ENCODE results near the gene MED16.

Gene MED16

GRCh38 chr19:868458-869244 is 24.3 kb downstream of the MED16 start:
- no peaks in the 10 kb centered on the region for H3K9me2 ChIP-seq (replicated peaks; ENCODE audit: low read depth, low read length)
- TF ChIP-seq EZH2phosphoT487 (IDR thresholded peaks at IDR 0.05; ENCODE audit: borderline replicate concordance): no peak
- TF ChIP-seq, protein P1, sequence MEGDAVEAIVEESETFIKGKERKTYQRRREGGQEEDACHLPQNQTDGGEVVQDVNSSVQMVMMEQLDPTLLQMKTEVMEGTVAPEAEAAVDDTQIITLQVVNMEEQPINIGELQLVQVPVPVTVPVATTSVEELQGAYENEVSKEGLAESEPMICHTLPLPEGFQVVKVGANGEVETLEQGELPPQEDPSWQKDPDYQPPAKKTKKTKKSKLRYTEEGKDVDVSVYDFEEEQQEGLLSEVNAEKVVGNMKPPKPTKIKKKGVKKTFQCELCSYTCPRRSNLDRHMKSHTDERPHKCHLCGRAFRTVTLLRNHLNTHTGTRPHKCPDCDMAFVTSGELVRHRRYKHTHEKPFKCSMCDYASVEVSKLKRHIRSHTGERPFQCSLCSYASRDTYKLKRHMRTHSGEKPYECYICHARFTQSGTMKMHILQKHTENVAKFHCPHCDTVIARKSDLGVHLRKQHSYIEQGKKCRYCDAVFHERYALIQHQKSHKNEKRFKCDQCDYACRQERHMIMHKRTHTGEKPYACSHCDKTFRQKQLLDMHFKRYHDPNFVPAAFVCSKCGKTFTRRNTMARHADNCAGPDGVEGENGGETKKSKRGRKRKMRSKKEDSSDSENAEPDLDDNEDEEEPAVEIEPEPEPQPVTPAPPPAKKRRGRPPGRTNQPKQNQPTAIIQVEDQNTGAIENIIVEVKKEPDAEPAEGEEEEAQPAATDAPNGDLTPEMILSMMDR (conservative IDR thresholded peaks at IDR 0.05; ENCODE audit: low read length): no peak
- H3K4me1 ChIP-seq (ENCODE audit: insufficient read depth, low read length, poor library complexity, severe bottlenecking): no peaks in the 10 kb centered on the region
- no peaks in the 10 kb centered on the region; the same call in 1 of the 2 replicates for H3F3A ChIP-seq (ENCODE audit: low read depth)
- no peak overlapping the region for H3K4me3 ChIP-seq (ENCODE audit: low read length, poor library complexity, severe bottlenecking)
- H4K20me1 ChIP-seq (ENCODE audit: insufficient read depth, low read length, poor library complexity, severe bottlenecking): no peaks in the 10 kb centered on the region
- no peak overlapping the region for H3K9ac ChIP-seq (ENCODE audit: low read depth, low read length, poor library complexity, severe bottlenecking)
- H3K79me2 ChIP-seq (ENCODE audit: insufficient read depth, low read length): no peaks in the 10 kb centered on the region
- H3K36me3 ChIP-seq (ENCODE audit: insufficient read depth, low read length): no peaks in the 10 kb centered on the region; the same call in 1 of the 2 replicates
- H3K9me3 ChIP-seq (ENCODE audit: insufficient read depth, low read depth, low read length): no peaks in the 10 kb centered on the region
- H3K27me3 ChIP-seq (ENCODE audit: insufficient read depth, low read length, poor library complexity, severe bottlenecking): no peaks in the 10 kb centered on the region
- no peak overlapping the region for H3K4me2 ChIP-seq (ENCODE audit: low read depth, low read length, poor library complexity, severe bottlenecking)
- no peak overlapping the region for H2AFZ ChIP-seq (ENCODE audit: low read length)

GRCh38 chr19:867855-868457 is 25.0 kb downstream of the MED16 start:
- no peaks in the 10 kb centered on the region for H3K9me3 ChIP-seq (ENCODE audit: insufficient read depth, low read depth, low read length)
- no peaks in the 10 kb centered on the region for H3K4me1 ChIP-seq (ENCODE audit: insufficient read depth, low read length, poor library complexity, severe bottlenecking)
- H3K79me2 ChIP-seq (ENCODE audit: insufficient read depth, low read length): no peaks in the 10 kb centered on the region
- H3K9me2 ChIP-seq (replicated peaks; ENCODE audit: low read depth, low read length): no peaks in the 10 kb centered on the region
- H3K9ac ChIP-seq (ENCODE audit: low read depth, low read length, poor library complexity, severe bottlenecking): no peak overlapping the region
- no peaks in the 10 kb centered on the region; the same call in 1 of the 2 replicates for H3K36me3 ChIP-seq (ENCODE audit: insufficient read depth, low read length)
- H4K20me1 ChIP-seq (ENCODE audit: insufficient read depth, low read length, poor library complexity, severe bottlenecking): no peaks in the 10 kb centered on the region
- no peaks in the 10 kb centered on the region; the same call in 1 of the 2 replicates for H3F3A ChIP-seq (ENCODE audit: low read depth)
- no peak overlapping the region for H3K4me3 ChIP-seq (ENCODE audit: low read length, poor library complexity, severe bottlenecking)
- H3K4me2 ChIP-seq (ENCODE audit: low read depth, low read length, poor library complexity, severe bottlenecking): no peak overlapping the region
- no peaks in the 10 kb centered on the region for H3K27me3 ChIP-seq (ENCODE audit: insufficient read depth, low read length, poor library complexity, severe bottlenecking)
- TF ChIP-seq, protein P1 (conservative IDR thresholded peaks at IDR 0.05; ENCODE audit: low read length): no peak
- TF ChIP-seq EZH2phosphoT487 (IDR thresholded peaks at IDR 0.05; ENCODE audit: borderline replicate concordance): no peak
- no peak overlapping the region for H2AFZ ChIP-seq (ENCODE audit: low read length)

DNA sequence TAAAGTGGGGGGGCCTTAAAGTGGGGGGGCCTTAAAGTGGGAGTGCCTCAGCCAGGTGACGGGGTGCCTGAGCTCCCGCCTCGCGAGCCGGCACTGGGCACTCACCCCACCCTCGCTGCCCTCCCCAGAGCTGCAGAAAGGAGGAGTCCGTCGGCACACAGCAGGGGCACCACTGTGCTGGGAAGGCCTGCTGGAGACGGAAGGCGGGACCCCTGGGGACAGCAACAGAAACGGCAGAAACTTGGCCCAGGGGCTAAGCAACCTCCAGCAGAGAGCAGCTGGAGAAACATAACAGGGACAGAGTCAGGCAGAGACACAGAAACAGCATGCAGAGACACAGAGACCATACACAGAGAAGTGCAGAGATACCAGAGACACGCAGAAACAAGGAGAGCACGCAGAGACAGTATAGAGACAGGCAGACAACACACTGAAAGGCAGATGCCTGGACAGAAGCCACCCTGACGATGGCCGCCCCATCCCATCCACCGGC is 25.6 kb downstream of the MED16 start:
- Histone ChIP-seq H4K20me1 (ENCODE audit: insufficient read depth, low read length, poor library complexity, severe bottlenecking) (no peaks in the 10 kb centered on the region), H3K9me3 (ENCODE audit: insufficient read depth, low read depth, low read length) (no peaks in the 10 kb centered on the region), H3K4me3 (ENCODE audit: low read length, poor library complexity, severe bottlenecking) (no peak overlapping the region), H3K27me3 (ENCODE audit: insufficient read depth, low read length, poor library complexity, severe bottlenecking) (no peaks in the 10 kb centered on the region), H3K4me2 (ENCODE audit: low read depth, low read length, poor library complexity, severe bottlenecking) (no peak overlapping the region), H3K9ac (ENCODE audit: low read depth, low read length, poor library complexity, severe bottlenecking) (no peak overlapping the region), H3K36me3 (ENCODE audit: insufficient read depth, low read length) (no peaks in the 10 kb centered on the region; the same call in 1 of the 2 replicates), H2AFZ (ENCODE audit: low read length) (no peak overlapping the region), H3K79me2 (ENCODE audit: insufficient read depth, low read length) (no peaks in the 10 kb centered on the region), H3K9me2 (replicated peaks; ENCODE audit: low read depth, low read length) (no peaks in the 10 kb centered on the region), H3F3A (ENCODE audit: low read depth) (no peaks in the 10 kb centered on the region; the same call in 1 of the 2 replicates), H3K4me1 (ENCODE audit: insufficient read depth, low read length, poor library complexity, severe bottlenecking) (no peaks in the 10 kb centered on the region)
- no peak for TF ChIP-seq EZH2phosphoT487 (IDR thresholded peaks at IDR 0.05; ENCODE audit: borderline replicate concordance)
- TF ChIP-seq, protein P1 (conservative IDR thresholded peaks at IDR 0.05; ENCODE audit: low read length): no peak
